Fibroblast of pulmonary artery (primary cell): ENCODE results near the gene NPTX1.

Source experiments
- DNase-seq: peaks from one replicate; pipeline ENCODE4 v3.0.0-alpha.2; 2010; ENCODE audit warnings: low read depth
- H3K4me3 ChIP-seq: replicated peaks from 2 replicates; pipeline ENCODE4 v1.5.1; 2011; ENCODE audit warnings: low read depth, mild to moderate bottlenecking, control low read depth, low read length, moderate library complexity
- TF ChIP-seq, protein P1 (sequence below): IDR thresholded peaks from 2 replicates; pipeline ENCODE4 v1.5.1; 2011; ENCODE audit warnings: mild to moderate bottlenecking, control low read depth, low read length, inconsistent platforms; ENCODE audit errors: missing control alignments

The NPTX1 gene

DNA sequence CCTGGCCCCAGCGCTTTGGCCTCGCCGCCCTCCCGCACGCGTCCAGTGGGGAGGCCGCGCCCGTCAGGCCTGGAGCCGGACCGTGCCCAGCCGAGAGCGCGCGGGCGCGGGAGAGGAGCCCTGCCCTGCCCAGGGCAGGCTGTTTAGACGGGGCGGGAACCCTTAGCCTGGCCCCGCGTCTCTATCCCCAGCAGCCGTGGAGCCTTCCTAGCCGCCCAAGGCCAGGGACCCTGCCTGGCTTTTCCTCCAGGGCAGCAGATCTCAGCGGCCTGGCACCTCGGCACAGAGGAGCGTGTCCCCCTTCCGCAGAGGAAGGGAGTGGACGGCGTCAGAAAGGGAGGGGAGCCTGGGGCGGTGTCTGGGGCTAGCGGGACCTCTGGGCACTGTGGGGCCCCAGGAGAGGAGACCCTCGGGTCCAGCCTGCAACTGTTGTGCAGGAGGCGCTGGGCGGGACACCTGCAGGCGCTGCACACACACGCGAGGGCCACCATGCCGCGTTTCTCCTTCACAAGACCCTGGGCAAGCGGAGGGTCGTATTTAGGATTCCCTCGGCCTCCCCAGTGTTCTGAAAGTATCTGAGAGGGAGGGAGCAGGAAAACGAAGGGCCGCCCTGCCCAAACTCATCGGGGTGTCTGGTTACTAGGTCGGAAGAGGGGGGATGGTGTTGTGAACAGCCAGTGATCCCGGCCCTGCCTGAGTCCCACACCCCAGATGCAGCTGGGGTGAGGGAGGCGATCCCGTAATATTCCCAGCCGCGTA lies 2.3 kb upstream of the NPTX1 start:
- TF ChIP-seq, protein P1, sequence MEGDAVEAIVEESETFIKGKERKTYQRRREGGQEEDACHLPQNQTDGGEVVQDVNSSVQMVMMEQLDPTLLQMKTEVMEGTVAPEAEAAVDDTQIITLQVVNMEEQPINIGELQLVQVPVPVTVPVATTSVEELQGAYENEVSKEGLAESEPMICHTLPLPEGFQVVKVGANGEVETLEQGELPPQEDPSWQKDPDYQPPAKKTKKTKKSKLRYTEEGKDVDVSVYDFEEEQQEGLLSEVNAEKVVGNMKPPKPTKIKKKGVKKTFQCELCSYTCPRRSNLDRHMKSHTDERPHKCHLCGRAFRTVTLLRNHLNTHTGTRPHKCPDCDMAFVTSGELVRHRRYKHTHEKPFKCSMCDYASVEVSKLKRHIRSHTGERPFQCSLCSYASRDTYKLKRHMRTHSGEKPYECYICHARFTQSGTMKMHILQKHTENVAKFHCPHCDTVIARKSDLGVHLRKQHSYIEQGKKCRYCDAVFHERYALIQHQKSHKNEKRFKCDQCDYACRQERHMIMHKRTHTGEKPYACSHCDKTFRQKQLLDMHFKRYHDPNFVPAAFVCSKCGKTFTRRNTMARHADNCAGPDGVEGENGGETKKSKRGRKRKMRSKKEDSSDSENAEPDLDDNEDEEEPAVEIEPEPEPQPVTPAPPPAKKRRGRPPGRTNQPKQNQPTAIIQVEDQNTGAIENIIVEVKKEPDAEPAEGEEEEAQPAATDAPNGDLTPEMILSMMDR: no peak
- H3K4me3 ChIP-seq: no peak overlapping the region

DNA sequence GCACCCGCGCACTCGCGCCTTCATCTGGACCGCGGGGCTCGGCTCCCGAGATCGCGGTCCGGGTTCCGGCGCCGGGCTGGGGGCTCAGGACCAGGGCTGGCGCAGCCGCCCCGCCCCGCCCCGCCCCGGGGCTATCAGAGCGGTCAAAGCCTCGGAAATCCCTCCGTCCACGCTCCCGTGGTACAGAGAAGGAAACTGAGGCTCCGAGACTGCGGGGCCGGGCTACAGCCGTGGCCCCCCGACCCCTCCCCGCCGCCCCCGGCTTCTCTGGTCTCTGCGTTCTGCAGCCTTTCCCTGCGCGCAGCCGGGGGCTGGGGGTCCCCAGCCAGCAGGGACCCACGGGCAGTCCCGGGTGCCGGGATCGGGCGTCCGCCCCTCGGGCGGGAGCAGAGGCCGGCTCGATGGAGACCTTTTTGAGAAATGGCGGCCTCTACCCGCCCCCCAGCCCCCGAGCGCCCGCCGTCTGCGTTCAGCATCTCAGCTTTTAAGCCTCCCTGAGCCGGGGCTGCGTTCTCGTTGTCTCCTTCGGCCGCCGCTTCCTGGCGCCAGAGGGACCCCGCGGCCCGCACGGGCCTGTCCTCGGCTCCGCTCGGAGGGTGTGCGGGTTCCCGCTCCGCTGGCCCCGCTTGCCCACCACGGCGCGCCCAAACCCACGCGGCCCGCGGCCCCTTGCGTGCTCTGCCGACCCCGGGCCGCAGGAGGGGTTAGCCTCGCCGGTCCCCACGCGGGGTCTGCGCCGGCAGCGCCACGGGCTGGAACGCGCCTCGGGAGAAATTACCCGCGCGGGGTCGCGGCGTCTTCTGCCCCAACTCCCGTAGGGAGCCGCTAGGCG lies 1.5 kb upstream of the NPTX1 start:
- TF ChIP-seq, protein P1: peak; percentile 40
- peak; percentile 46 for DNase-seq
- H3K4me3 ChIP-seq: no peak overlapping the region

More for the DNA sequence above, 2.3 kb upstream of the NPTX1 start:
- no peak for DNase-seq

DNA sequence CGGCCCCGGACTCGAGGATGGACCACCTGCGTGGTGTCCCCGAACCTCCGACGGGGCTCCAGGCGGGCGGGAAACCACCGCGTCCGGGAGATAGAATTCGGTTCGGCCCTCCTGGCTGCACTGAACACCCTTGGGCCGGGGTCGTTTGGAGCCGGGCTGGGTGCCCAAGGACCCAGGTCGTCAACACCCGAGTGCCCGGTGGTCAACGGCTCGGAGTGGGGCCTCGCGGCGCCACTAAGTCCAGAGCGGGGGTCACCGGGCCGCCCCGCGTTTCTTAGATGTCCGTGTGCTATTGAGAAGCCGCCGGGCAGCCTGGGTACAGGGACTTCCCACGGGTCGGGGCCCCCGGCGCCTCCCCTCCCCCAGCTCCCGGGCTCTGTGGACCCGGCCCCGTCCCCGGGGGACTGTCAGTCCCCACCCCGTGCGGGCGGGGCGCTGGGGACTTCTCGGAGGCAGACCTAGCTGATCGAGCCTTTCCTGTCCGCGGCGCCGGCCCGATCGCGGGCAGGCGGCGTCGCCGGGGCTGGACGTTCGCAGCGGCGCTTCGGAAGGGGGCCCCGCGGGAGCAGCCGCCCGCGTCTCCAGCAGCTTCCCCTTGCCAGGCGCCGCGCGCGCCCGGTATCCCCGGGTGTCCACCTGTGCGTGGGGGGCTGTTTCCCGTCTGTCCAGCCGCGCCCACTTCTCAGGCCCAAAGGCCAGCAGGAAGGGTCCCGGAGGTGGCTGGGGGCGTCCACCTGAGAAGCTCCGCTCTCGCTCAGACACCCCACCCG lies 655 bp upstream of the NPTX1 start:
- no peak for DNase-seq
- no peak overlapping the region for H3K4me3 ChIP-seq
- TF ChIP-seq, protein P1: no peak

DNA sequence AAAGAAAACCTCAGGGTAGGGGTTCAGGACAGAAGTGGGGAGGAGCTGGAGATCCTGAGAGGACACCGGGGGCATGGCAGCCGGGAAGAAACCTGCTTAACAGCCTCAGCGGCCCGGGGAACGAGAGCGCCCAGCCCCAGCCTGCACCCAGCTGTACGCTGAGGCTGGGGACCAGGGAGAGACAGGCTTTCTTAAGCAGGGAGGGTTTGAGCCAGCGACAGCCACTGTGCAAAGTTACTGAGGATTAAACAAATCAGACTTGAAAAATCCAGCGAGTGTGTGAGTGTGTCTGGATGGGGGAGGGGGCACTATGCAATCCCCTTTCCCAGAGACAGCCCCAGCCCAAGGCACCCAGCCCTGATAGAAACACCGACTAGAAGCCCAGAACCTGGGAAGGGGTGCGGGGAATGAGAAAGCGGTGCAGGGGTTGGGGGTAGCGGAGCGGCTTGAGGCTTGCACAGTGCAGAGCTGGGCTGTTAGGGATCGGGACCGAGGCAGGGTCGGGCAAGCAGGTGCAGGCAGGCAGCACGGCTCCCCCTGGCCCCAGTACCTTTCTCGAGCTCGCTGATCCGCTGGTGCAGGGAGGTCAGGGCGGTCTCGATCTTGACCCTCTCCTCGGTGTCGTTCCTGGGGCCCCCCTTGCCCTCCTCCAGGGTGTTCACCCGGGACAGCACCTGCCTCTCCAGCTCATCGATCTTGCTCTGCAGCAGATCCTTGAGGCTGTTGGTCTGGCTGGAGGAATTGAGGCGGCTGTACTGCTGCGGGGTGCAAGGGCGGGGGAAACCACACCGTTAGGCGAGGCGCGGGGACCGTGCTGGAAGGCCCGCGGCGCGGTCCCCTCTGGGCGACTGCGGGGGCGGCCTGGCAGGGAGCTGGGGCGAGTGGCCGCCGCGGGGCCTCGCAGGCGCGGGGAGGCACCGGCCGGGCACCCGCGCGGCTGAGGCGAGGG lies 1.2 kb downstream of the NPTX1 start:
- TF ChIP-seq, protein P1: no peak
- no peak overlapping the region for H3K4me3 ChIP-seq
- no peak for DNase-seq

DNA sequence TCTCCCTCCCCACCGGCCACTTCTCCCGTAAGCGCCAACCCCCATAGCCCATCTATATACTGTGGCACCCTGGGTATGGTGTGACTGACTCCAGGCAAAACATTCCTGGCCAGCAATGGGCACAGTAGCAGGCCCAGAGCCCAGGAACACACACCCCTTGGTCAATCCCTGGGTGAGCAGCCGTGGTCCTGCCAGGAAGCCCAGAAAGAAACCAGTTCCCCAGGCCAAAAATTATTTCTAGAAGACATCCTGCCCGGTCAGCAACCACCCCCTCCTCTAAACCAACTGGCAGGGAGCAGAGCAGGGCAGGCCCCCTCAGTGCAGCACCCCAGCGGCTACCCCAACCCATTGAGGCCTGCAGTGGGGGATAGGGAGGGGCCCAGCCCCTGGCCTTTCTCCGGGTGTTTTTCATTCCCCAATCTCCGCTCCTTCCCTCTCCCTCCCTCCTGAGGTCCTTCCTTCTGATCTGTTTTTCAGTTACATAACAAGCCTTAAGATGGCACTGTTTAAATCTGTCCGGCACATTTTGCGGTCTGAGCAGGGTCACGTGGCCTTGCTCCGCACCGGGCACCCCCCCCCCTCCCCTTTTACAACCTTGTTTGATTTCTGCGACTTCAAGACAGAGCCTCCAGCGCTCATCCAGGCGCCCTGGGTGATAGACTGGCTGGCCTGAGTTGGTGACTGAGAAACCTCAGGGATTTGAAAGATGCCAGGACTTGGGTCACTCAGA lies 2.0 kb downstream of the NPTX1 start:
- no peak overlapping the region for H3K4me3 ChIP-seq
- peak; percentile 28 for DNase-seq
- TF ChIP-seq, protein P1: peak; percentile 8
